ENCODE data around the gene IGSF8.

DNA sequence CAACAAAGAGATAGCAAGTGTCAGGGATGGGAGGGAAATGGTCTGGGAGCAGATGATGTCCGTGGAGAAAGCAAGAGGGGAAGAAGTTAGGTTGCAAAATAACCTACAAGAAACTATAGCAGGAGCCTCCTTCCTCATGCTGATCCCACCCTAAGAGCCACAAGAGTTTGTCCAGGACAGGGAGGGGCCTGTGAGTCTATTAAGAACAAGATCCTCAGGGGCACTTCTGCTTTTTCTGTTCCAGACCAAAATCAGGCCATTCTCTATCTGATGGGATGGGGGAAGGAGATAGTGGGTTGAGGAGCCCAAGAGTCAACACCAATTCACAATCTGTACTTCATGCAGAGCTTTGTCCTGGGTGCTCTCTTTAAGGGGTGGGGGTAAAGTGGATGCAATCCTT lies 45.3 kb upstream of the IGSF8 start:
- no peak for TF ChIP-seq POLR2A (IDR thresholded peaks at IDR 0.05)
- TF ChIP-seq, protein P1, sequence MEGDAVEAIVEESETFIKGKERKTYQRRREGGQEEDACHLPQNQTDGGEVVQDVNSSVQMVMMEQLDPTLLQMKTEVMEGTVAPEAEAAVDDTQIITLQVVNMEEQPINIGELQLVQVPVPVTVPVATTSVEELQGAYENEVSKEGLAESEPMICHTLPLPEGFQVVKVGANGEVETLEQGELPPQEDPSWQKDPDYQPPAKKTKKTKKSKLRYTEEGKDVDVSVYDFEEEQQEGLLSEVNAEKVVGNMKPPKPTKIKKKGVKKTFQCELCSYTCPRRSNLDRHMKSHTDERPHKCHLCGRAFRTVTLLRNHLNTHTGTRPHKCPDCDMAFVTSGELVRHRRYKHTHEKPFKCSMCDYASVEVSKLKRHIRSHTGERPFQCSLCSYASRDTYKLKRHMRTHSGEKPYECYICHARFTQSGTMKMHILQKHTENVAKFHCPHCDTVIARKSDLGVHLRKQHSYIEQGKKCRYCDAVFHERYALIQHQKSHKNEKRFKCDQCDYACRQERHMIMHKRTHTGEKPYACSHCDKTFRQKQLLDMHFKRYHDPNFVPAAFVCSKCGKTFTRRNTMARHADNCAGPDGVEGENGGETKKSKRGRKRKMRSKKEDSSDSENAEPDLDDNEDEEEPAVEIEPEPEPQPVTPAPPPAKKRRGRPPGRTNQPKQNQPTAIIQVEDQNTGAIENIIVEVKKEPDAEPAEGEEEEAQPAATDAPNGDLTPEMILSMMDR (IDR thresholded peaks at IDR 0.05), result no peak
